Colon (tissue), 2 donors: ENCODE results near the gene EIF3M.
A peak's percentile ranks its signal among the peaks of the same experiment; 100 is the strongest.
"Not testable (repeated sequence)": the region's sequence is repeated elsewhere in the genome, so short reads cannot be mapped to it uniquely, and the experiment has no call there.

Source experiments
- FAIRE-seq: peaks from 2 replicates; lab custom pipeline; 2012; peaks lifted over from hg19 to GRCh38; lab: Jason Lieb, UNC
- donor health status: control.
- donor health status: control.

The EIF3M gene

GRCh38 chr11:32597921-32598320 is 14.3 kb downstream of the EIF3M start:
- FAIRE-seq: no peak

- no peak for FAIRE-seq
Observed at GRCh38 chr11:32602657-32603415, 19.2 kb downstream of the EIF3M start.

GRCh38 chr11:32606220-32606619 is 22.6 kb downstream of the EIF3M start:
- no peak for FAIRE-seq

- not testable (repeated sequence) for FAIRE-seq
Observed at GRCh38 chr11:32608826-32609225, 25.2 kb downstream of the EIF3M start.

GRCh38 chr11:32610797-32611352 is 27.2 kb downstream of the EIF3M start:
- FAIRE-seq: no peak

GRCh38 chr11:32613500-32614151 is 30.0 kb downstream of the EIF3M start:
- FAIRE-seq: no peak

- FAIRE-seq: no peak
Observed at GRCh38 chr11:32615422-32615821, 31.8 kb downstream of the EIF3M start.

GRCh38 chr11:32616903-32617302 is 33.3 kb downstream of the EIF3M start:
- no peak for FAIRE-seq

GRCh38 chr11:32630844-32631243 is 47.2 kb downstream of the EIF3M start:
- peak; percentile 47 for FAIRE-seq

GRCh38 chr11:32635819-32636218 is 52.2 kb downstream of the EIF3M start:
- peak; percentile 58 for FAIRE-seq

GRCh38 chr11:32641361-32641760 is 57.7 kb downstream of the EIF3M start:
- FAIRE-seq: no peak

- FAIRE-seq: no peak
Observed at GRCh38 chr11:32643526-32643925, 59.9 kb downstream of the EIF3M start.
